HG02840 (cell line): ENCODE results near the gene MTUS2.
"Not testable (repeated sequence)": the region's sequence is repeated elsewhere in the genome, so short reads cannot be mapped to it uniquely, and the experiment has no call there.

Source experiments
- ATAC-seq: cut with Tn5 transposase; IDR thresholded peaks from one replicate; pipeline ENCODE4 v1.9.1; 2021; ENCODE audit warnings: mild to moderate bottlenecking, moderate library complexity, moderate number of reproducible peaks; ENCODE audit not compliant: unreplicated experiment, low FRiP score

Gene MTUS2

GRCh38 chr13:29196409-29197074 is 376.4 kb downstream of the MTUS2 start:
- peak; percentile 67 for ATAC-seq

DNA sequence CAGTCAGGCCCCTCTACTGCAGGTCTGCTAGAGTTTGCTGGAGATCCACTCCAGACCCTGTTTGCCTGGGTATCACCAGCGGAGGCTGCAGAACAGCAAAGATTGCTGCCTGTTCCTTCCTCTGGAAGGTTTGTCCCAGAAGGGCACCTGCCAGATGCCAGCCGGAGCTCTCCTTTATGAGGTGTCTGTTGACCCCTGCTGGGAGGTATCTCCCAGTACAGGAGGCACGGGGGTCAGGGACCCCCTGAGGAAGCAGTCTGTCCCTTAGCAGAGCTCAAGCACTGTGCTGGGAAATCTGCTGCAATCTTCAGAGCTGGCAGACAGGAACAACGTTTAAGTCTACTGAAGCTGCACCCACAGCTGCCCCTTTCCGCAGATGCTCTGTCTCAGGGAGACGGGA is 382.6 kb downstream of the MTUS2 start:
- not testable (repeated sequence) for ATAC-seq

DNA sequence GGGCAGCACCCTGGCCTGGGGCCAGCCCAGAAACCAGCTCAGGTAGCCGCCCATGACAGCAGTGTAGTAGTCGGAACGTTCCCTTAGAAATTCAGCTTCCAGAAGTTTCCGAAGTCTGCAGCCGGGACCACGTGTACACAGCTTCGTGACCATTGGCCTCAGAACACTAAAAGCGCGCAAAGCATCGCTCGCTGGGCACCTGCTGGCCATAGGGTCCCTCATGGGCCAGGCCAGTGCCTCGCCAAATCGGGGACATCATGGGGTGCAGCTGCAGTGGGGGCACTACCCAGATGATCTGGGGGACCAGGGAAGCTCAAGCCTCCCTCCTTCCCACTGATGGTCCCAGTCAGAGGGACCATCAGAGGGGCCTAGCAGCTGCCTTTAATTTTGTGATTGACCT is 384.5 kb downstream of the MTUS2 start:
- no peak for ATAC-seq

- no peak for ATAC-seq
Measured at GRCh38 chr13:29210676-29211075, 390.5 kb downstream of the MTUS2 start.

DNA sequence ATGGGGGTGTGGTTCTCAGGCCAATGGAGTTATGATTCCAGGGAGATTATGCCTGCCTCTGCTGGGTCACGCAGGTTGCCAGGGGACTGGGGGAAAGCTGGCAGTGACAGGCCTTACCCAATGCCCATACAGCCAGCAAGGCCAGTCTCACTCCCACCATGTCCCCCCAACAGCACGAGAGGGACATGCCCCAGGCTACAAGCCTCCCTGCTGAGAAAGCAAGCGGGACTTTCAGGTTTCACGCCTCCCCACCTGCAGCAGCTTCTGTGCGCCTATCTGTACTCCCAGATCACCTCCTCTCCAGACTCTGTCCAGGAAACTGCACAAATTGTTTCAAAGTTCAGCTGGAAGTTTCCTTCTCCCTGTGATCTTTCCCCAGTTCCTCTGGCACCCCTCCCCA is 391.0 kb downstream of the MTUS2 start:
- ATAC-seq: not testable (repeated sequence)

DNA sequence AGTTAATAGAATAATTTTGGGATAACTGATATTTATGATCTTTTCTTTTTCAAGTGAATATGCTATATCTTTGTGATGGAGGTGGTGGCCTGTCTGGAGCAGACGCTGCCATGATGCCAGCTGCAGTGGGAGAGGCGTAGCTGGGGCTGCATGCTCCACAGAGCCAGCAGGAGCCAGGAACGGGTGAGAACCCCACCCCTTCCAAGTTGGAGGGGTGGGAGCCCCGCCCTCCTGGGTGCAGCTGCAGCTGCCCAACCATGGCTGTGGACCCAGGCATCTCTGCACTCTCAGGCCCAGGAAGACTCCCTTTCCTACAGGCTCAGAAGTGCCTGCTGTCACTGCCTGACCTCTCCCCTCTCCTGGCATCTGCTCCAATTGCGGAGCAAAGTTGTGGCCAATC is 402.3 kb downstream of the MTUS2 start:
- no peak for ATAC-seq

GRCh38 chr13:29224206-29224605 is 404.1 kb downstream of the MTUS2 start:
- ATAC-seq: no peak

GRCh38 chr13:29227576-29227975 is 407.4 kb downstream of the MTUS2 start:
- ATAC-seq: no peak

GRCh38 chr13:29230299-29230845 is 410.2 kb downstream of the MTUS2 start:
- ATAC-seq: no peak

GRCh38 chr13:29239653-29240525 is 419.8 kb downstream of the MTUS2 start:
- ATAC-seq: no peak

- no peak for ATAC-seq
Measured at GRCh38 chr13:29254626-29255370, 434.7 kb downstream of the MTUS2 start.

GRCh38 chr13:29255567-29255966 is 435.4 kb downstream of the MTUS2 start:
- no peak for ATAC-seq

- ATAC-seq: no peak
Measured at GRCh38 chr13:29260684-29261083, 440.5 kb downstream of the MTUS2 start.

GRCh38 chr13:29266261-29266660 is 446.1 kb downstream of the MTUS2 start:
- no peak for ATAC-seq

GRCh38 chr13:29266756-29267733 is 446.9 kb downstream of the MTUS2 start:
- ATAC-seq: no peak

DNA sequence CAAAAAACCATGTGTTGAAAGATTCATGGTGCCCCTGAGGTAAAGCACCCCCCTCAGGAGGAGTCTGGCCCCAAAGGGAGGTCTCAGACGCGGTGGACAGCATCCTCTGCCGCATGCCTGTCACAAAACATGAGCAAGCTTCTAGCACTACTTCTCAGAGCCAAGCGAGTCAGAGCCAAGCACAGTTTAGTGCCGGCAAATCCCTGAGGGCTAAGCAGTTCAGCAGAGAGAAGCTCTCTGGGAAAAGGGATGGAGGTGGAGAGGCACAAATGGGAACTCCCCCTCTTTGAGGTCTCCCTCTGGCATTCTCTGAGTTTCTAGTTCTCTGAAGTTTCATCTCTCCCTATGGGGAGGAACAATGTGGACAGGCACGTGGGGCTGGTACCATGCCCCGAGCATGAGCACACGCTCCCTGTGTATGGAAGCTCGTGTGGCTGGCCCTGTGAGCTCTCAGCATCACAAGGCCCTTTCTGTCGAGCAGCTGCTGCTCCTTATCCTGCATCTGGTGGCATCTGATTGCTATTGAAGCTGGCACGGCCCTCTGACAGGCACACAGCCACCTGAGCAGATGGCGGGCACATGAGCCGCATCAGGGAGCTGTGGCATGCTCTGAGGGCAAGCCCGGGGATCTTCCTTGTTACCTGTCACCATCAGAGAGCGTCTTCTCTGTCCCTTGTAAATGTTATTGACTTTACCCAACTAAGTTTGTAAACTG is 450.3 kb downstream of the MTUS2 start:
- ATAC-seq: no peak

DNA sequence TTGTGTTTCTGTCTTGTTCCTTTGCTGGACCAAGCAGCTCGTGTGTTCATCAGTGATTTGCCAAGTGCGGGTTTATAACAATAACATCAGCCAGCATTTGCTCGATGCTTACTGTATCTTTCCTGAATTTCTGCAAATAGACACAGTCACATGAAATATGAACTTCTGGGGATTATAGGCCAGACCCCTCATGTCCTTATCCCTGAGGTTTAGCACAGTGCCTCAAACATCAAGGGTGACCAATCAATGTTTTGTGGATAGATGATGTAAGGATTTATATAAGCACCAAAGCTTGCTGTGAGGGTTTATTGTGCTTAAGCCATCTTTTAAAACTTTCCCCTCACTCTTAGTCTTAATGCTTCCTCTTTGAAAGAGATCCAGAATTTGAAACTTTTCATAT is 451.5 kb downstream of the MTUS2 start:
- ATAC-seq: no peak

DNA sequence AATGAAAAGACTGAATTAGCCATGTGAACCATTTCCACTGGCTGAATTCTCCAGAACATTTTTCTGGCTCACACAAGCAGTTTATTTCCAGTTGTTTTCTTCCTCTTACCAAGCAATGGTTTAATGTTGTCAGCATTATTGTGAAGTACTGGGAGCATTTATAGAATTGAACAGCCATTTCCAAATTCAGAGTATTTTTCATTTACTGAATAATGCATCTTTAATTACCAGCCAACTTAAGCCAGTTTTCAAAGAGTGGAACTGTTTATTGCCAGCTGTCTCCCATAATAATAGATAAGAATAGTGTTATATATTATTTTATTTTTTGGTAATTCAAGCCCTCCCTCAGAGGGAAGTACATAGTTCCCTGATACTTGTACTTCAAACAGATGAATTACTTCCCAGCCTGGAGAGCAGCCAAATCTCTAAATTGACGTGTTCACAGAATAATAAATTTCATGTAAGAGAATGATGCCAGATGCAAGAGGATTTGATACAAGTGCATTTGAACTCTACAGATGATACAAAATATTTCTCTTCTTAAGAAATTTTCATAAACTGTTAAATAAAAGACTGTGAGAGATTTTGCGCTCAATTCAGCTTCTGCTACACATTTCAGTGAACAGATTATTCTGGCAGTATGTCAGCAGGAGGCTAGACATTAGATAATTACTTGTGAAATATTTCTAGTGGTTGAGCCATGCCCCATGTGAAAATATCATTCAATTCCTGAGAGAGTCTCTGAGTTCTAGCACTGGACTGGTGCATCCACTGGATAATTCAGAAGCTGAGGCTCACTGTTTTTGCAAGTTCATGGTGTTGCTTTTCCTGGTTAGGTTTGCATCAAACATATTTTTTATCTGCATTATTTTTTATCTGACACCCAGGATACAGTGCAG is 459.5 kb downstream of the MTUS2 start:
- no peak for ATAC-seq
